Endothelial cell of umbilical vein (primary cell): ENCODE data around the gene RPF1. TPM values are rescaled to one million over a fixed set of nuclear protein-coding genes. Genes with fewer than 3 reads are reported as not detected.

ENCODE experiments used
- BruUV-seq: library from RNA; stranded (reverse); fragments of 400-500 nt; replicated peaks from 2 replicates; lab custom pipeline; 2021; lab: Mats Ljungman, UMichigan
- CTCF ChIA-PET: fragments of 300-600, 350-600 bp; sonication (Branson Sonifier 250); formaldehyde crosslinking; loops from one replicate; lab custom pipeline; 2021; ENCODE audit warnings: antibody characterized with exemption, inconsistent platforms; lab: Charles Lee
- POLR2A ChIA-PET: fragments of 300-600, 350-600 bp; sonication (Branson Sonifier 250); formaldehyde crosslinking; loops from one replicate; lab custom pipeline; 2021; ENCODE audit warnings: antibody characterized with exemption, inconsistent platforms; lab: Charles Lee
- DNase-seq: peaks from one replicate; pipeline ENCODE4 v3.0.0-alpha.2; 2011; ENCODE audit warnings: low read depth, low spot score
- FAIRE-seq: peaks from 2 replicates; lab custom pipeline; 2011; peaks lifted over from hg19 to GRCh38; lab: Jason Lieb, UNC
- H2AFZ ChIP-seq: 2 replicates; pipeline ENCODE4 v1.6.0; 2012; ENCODE audit warnings: low read depth, low read length, control low read depth, inconsistent platforms
- H3K27ac ChIP-seq: 2 replicates; pipeline ENCODE4 v1.5.1; 2011; ENCODE audit warnings: low read depth, mild to moderate bottlenecking, control low read depth, low read length, moderate library complexity; ENCODE audit not compliant: insufficient read depth
- H3K27me3 ChIP-seq, 2 experiments: 2 replicates each; pipeline versions ENCODE4 v1.6.0 to v1.6.1; 2011; ENCODE audit warnings: low read length in 2 of 2, mixed read lengths in 1 of 2; ENCODE audit not compliant: control insufficient read depth in 2 of 2, insufficient read depth in 2 of 2
- H3K36me3 ChIP-seq, 2 experiments: 2 replicates in 1 of 2; 3 replicates in 1 of 2; pipeline ENCODE4 v1.5.1; 2011; ENCODE audit warnings: low read length in 2 of 2, mild to moderate bottlenecking in 1 of 2, moderate library complexity in 1 of 2; ENCODE audit not compliant: control insufficient read depth in 2 of 2, insufficient read depth in 2 of 2; ENCODE audit errors: extremely low read depth in 1 of 2
- H3K4me1 ChIP-seq: 3 replicates; pipeline ENCODE4 v1.5.1; 2011; ENCODE audit warnings: mild to moderate bottlenecking, low read length; ENCODE audit not compliant: control insufficient read depth, insufficient read depth; ENCODE audit errors: extremely low read depth
- H3K4me2 ChIP-seq: 2 replicates; pipeline ENCODE4 v1.6.1; 2011; ENCODE audit warnings: low read length, control low read depth, mixed read lengths; ENCODE audit not compliant: insufficient read depth
- H3K4me3 ChIP-seq, 3 experiments: fragments of 200-600 bp in 1 of 3; sonication (generic), shearing (Covaris generic) in 1 of 3; replicated peaks in 1 of 3; 2 replicates each; pipeline ENCODE4 v1.5.1; 2011 to 2016; ENCODE audit warnings: control low read depth in 3 of 3, low read length in 3 of 3, mild to moderate bottlenecking in 2 of 3, inconsistent platforms in 1 of 3, low read depth in 1 of 3, moderate library complexity in 1 of 3; ENCODE audit not compliant: insufficient read depth in 1 of 3
- H3K79me2 ChIP-seq: 2 replicates; pipeline ENCODE4 v1.6.0; 2012; ENCODE audit warnings: low read length, inconsistent platforms; ENCODE audit not compliant: control insufficient read depth, insufficient read depth
- H3K9ac ChIP-seq: replicated peaks from 2 replicates; pipeline ENCODE3; 2011; ENCODE audit warnings: low read length, control low read depth; ENCODE audit not compliant: insufficient read depth; ENCODE audit errors: extremely low read depth
- H3K9me1 ChIP-seq: replicated peaks from 3 replicates; pipeline ENCODE4 v1.6.0; 2011; ENCODE audit warnings: mild to moderate bottlenecking, low read length; ENCODE audit not compliant: control insufficient read depth, insufficient read depth; ENCODE audit errors: extremely low read depth
- H3K9me3 ChIP-seq: replicated peaks from 2 replicates; pipeline ENCODE4 v1.5.1; 2012; ENCODE audit warnings: low read length, inconsistent platforms; ENCODE audit not compliant: control insufficient read depth, insufficient read depth
- H4K20me1 ChIP-seq: replicated peaks from 2 replicates; pipeline ENCODE3; 2011; ENCODE audit warnings: mild to moderate bottlenecking, low read length; ENCODE audit not compliant: control insufficient read depth, insufficient read depth; ENCODE audit errors: extremely low read depth
- EZH2 ChIP-seq: IDR thresholded peaks from 2 replicates; pipeline ENCODE4 v1.6.1; 2012; ENCODE audit warnings: borderline replicate concordance, low read depth, mild to moderate bottlenecking, moderate library complexity, low read length, inconsistent platforms; ENCODE audit not compliant: severe bottlenecking
- FOS ChIP-seq: IDR thresholded peaks from 2 replicates; pipeline ENCODE4 v1.6.1; 2011; ENCODE audit warnings: mild to moderate bottlenecking, low read length, moderate library complexity, borderline replicate concordance; ENCODE audit not compliant: insufficient read depth
- GATA2 ChIP-seq: IDR thresholded peaks from 2 replicates; pipeline ENCODE4 v1.7.0; 2011; ENCODE audit warnings: low read depth, mild to moderate bottlenecking, moderate library complexity, mixed read lengths, low read length; ENCODE audit not compliant: insufficient read length, insufficient read depth
- JUN ChIP-seq: IDR thresholded peaks from 2 replicates; pipeline ENCODE4 v1.6.1; 2011; ENCODE audit warnings: borderline replicate concordance, low read depth; ENCODE audit not compliant: insufficient read length, insufficient read depth
- MYC ChIP-seq: IDR thresholded peaks from one replicate; pipeline ENCODE4 v1.6.1; 2011; ENCODE audit warnings: mild to moderate bottlenecking, low read depth, low read length
- POLR2A ChIP-seq: IDR thresholded peaks from 2 replicates; pipeline ENCODE4 v1.6.1; 2012; ENCODE audit warnings: low read depth, mild to moderate bottlenecking, control low read depth, low read length
- POLR2AphosphoS5 ChIP-seq: IDR thresholded peaks from 2 replicates; pipeline ENCODE4 v1.6.1; 2012; ENCODE audit warnings: low read depth, mild to moderate bottlenecking, control low read depth, low read length, moderate library complexity; ENCODE audit not compliant: insufficient read depth
- dilution Hi-C: fragments of 300-500 bp; cut with MboI; formaldehyde crosslinking; loops from one replicate; pipeline ENCODE4 v1.15.0; 2019; ENCODE audit warnings: low sequenced_read_pairs; ENCODE audit not compliant: extremely low pct_ligation_motif_present
- intact Hi-C: fragments of 100-400 bp; cut with micrococcal nuclease; formaldehyde crosslinking; loops from one replicate; pipeline ENCODE4 v1.10.0; 2022
- polyA plus RNA-seq, 4 experiments: library from polyadenylated mRNA; depleted of rRNA in 3 of 4; stranded (reverse) in 3 of 4; unstranded in 1 of 4; fragments of >200 nt; gene quantifications; 2 replicates each; pipeline versions ENCODE4 v1.2.1 to v1.2.3, GENCODE V29; 2011 to 2012; ENCODE audit warnings: missing spikeins in 1 of 4
- total RNA-seq: library from RNA; stranded (reverse); gene quantifications from 2 replicates; pipeline ENCODE4 v1.2.3, GENCODE V29; 2021
- TF ChIP-seq, protein P1 (sequence below): IDR thresholded peaks from 2 replicates; pipeline ENCODE4 v1.6.1; 2011; ENCODE audit not compliant: insufficient read depth, insufficient read length
- TF ChIP-seq, protein P2 (sequence below), 2 donors: IDR thresholded peaks; 1 replicate in 1 of 2; 2 replicates in 1 of 2; pipeline ENCODE4 v1.5.1; 2011; ENCODE audit warnings: low read length in 2 of 2, mild to moderate bottlenecking in 2 of 2, moderate library complexity in 2 of 2, control low read depth in 1 of 2, inconsistent platforms in 1 of 2, low read depth in 1 of 2; ENCODE audit not compliant: insufficient read depth in 1 of 2; ENCODE audit errors: extremely low read depth in 1 of 2

Gene RPF1
- total and polyA plus RNA-seq, 2 donors (not counting 3 experiments of a cell fraction or from before 2014, with no cell fraction given): 15.3 to 32.6 TPM

GRCh38 chr1:84434081-84434769 lies 44.8 kb upstream of the RPF1 start:
- BruUV-seq: no TSS peak
- TF ChIP-seq POLR2A: no peak
- TF ChIP-seq JUN: no peak
- no peak for TF ChIP-seq MYC
- TF ChIP-seq EZH2: no peak
- no peak for TF ChIP-seq GATA2
- TF ChIP-seq, protein P1, sequence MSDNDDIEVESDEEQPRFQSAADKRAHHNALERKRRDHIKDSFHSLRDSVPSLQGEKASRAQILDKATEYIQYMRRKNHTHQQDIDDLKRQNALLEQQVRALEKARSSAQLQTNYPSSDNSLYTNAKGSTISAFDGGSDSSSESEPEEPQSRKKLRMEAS: no peak
- TF ChIP-seq POLR2AphosphoS5: no peak
- TF ChIP-seq, protein P2, sequence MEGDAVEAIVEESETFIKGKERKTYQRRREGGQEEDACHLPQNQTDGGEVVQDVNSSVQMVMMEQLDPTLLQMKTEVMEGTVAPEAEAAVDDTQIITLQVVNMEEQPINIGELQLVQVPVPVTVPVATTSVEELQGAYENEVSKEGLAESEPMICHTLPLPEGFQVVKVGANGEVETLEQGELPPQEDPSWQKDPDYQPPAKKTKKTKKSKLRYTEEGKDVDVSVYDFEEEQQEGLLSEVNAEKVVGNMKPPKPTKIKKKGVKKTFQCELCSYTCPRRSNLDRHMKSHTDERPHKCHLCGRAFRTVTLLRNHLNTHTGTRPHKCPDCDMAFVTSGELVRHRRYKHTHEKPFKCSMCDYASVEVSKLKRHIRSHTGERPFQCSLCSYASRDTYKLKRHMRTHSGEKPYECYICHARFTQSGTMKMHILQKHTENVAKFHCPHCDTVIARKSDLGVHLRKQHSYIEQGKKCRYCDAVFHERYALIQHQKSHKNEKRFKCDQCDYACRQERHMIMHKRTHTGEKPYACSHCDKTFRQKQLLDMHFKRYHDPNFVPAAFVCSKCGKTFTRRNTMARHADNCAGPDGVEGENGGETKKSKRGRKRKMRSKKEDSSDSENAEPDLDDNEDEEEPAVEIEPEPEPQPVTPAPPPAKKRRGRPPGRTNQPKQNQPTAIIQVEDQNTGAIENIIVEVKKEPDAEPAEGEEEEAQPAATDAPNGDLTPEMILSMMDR (IDR thresholded peaks at IDR 0.05; ENCODE audit: extremely low read depth in 1 of 2, insufficient read depth in 1 of 2, low read depth in 1 of 2, low read length in 2 of 2): no peak
- TF ChIP-seq FOS: no peak
- H2AFZ ChIP-seq: no peak overlapping the region
- H3K4me2 ChIP-seq: no peak overlapping the region
- no peaks in the 10 kb centered on the region for H3K79me2 ChIP-seq
- no peak overlapping the region for H3K9ac ChIP-seq
- H3K27me3 ChIP-seq: no peaks in the 10 kb centered on the region
- no peak for FAIRE-seq
- ChIA-PET CTCF (interaction anchor here (0.8 to 10.9 kb wide), 19 partner anchors 9 to 505 kb away, joined by 3 to 201 read pairs (median 4); partner anchors contain the start of genes PRKACB and SAMD13), POLR2A (interaction anchor here (0.7 to 2.3 kb wide), 2 partner anchors 273 to 290 kb away, joined by 4 to 13 read pairs; partner anchors contain the start of gene PRKACB)
- H3K9me1 ChIP-seq: no peaks in the 10 kb centered on the region
- no peaks in the 10 kb centered on the region for H3K36me3 ChIP-seq
- intact Hi-C loops: loop anchor here (5.0 to 10.0 kb wide), 4 partner anchors 222 to 527 kb away; partner anchors contain the start of gene TTLL7
- no peaks in the 10 kb centered on the region for H4K20me1 ChIP-seq
- H3K9me3 ChIP-seq: no peaks in the 10 kb centered on the region
- dilution Hi-C loops: loop anchor here (25.0 kb wide), 2 partner anchors 178 to 297 kb away; partner anchors contain the start of gene PRKACB
- no peak for DNase-seq
- H3K27ac ChIP-seq: no peak overlapping the region
- no peak overlapping the region for H3K4me3 ChIP-seq
- H3K4me1 ChIP-seq: peaks cover 5% of the 10 kb centered on the region
